ENCODE results near the gene CCDC167. TPM values are rescaled to one million over a fixed set of nuclear protein-coding genes. Genes with fewer than 3 reads are reported as not detected.
"Not testable (repeated sequence)": the region's sequence is repeated elsewhere in the genome, so short reads cannot be mapped to it uniquely, and the experiment has no call there.

Gene CCDC167
- total and polyA plus RNA-seq, 2 of the 8 experiments (the other 6 are each of a cell fraction or from before 2014, with no cell fraction given): 11.0 to 26.5 TPM

DNA sequence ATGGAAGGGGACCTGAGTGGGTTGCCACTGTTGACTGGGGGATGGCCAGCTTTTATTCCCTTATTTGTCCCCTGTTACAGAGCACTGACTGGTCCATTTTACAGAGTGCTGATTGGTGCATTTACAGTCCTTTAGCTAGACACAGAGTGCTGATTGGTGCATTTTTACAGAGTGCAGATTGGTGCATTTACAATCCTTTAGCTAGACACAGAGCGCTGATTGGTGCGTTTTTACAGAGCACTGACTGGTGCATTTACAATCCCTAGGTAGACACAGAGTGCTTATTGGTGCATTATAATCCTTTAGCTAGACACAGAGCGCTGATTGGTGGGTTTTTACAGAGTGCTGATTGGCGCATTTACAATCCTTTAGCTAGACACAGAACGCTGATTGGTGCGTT lies 1.2 kb upstream of the CCDC167 start:
- FAIRE-seq: not testable (repeated sequence)
- CTCF ChIA-PET (ENCODE audit: partially characterized antibody): interaction anchor here (0.7 to 8.0 kb wide), 17 partner anchors 8 to 1168 kb away, joined by 3 to 52 read pairs (median 3); no protein-coding TSS in a partner anchor

More for the DNA sequence above, 1.2 kb upstream of the CCDC167 start:
- peak overlapping the region; percentile 6; the same call in 1 of the 2 replicates for H2BK12ac ChIP-seq (ENCODE audit: low read depth, low read length)
- H3K9ac ChIP-seq (replicated peaks in 1 of 4; ENCODE audit: extremely low read depth in 1 of 4, low read depth in 3 of 4, low read length in 3 of 4); H3K9me3 ChIP-seq (ENCODE audit: insufficient read depth in 2 of 2, low read depth in 1 of 2, low read length in 1 of 2); H3K4me2 ChIP-seq (ENCODE audit: insufficient read depth in 1 of 2, low read depth in 2 of 2, low read length in 2 of 2); H4K8ac ChIP-seq (ENCODE audit: extremely low read depth, insufficient read depth, low read length); H2AK5ac ChIP-seq (ENCODE audit: low read depth, low read length); H2BK15ac ChIP-seq (ENCODE audit: low read length); H3K79me2 ChIP-seq (ENCODE audit: control insufficient read depth in 1 of 2, insufficient read depth in 2 of 2, low read length in 2 of 2); H3K23ac ChIP-seq (ENCODE audit: insufficient read length); H2BK20ac ChIP-seq (ENCODE audit: low read length); H3K4ac ChIP-seq (replicated peaks; ENCODE audit: insufficient read length, low read depth, low read length); H2AFZ ChIP-seq (ENCODE audit: low read length); H3K56ac ChIP-seq (replicated peaks; ENCODE audit: insufficient read length, low read depth, low read length); H4K91ac ChIP-seq (replicated peaks; ENCODE audit: insufficient read length, low read length); H2BK5ac ChIP-seq (ENCODE audit: low read depth, low read length); H3K36me3 ChIP-seq (ENCODE audit: control insufficient read depth in 2 of 4, insufficient read depth in 4 of 4, low read length in 3 of 4); H3K4me3 ChIP-seq (ENCODE audit: extremely low read depth in 1 of 4, insufficient read depth in 2 of 4, low read depth in 3 of 4, low read length in 4 of 4); H3K4me1 ChIP-seq (replicated peaks in 1 of 4; ENCODE audit: control insufficient read depth in 3 of 4, insufficient read depth in 4 of 4, low read length in 3 of 4); H4K20me1 ChIP-seq (replicated peaks in 1 of 2; ENCODE audit: control insufficient read depth in 1 of 2, insufficient read depth in 2 of 2, low read length in 2 of 2); H3K23me2 ChIP-seq (ENCODE audit: low read depth, low read length); H3K18ac ChIP-seq (ENCODE audit: extremely low read depth, low read length); H3K14ac ChIP-seq (ENCODE audit: insufficient read length); DNase-seq (ENCODE audit: low read depth in 1 of 2, low spot score in 2 of 2); H2BK120ac ChIP-seq (replicated peaks; ENCODE audit: low read depth, low read length); H4K5ac ChIP-seq (ENCODE audit: insufficient read length, low read depth, low read length); H3K27ac ChIP-seq (ENCODE audit: low read depth, low read length); H3K79me1 ChIP-seq (ENCODE audit: low read depth, low read length): not testable (repeated sequence)
- POLR2A ChIA-PET (ENCODE audit: partially characterized antibody): interaction anchor here (1.8 to 2.9 kb wide), 3 partner anchors 11 to 318 kb away, joined by 3 to 9 read pairs (median 6); partner anchors contain the start of gene ZFAND3
- H3K27me3 ChIP-seq (replicated peaks in 1 of 4; ENCODE audit: control insufficient read depth in 3 of 4, extremely low read depth in 1 of 4, insufficient read depth in 3 of 4, low read length in 3 of 4): peaks cover 0 to 11% (median 6%) of the 10 kb centered on the region in 4 experiments; a peak in 4 of 7 replicates
- WGBS, 2 experiments (ENCODE audit: extremely low coverage in 1 of 2, insufficient coverage in 1 of 2, insufficient read length in 1 of 2, insufficient replicate concordance in 2 of 2, low coverage in 1 of 2, low lambda C conversion rate in 2 of 2, missing lambda C conversion rate in 1 of 2): 96% methylated on average over 6 of the region's 6 CpGs; no CpG with 5 or more reads in 1 of the 2 experiments
